Hematopoietic multipotent progenitor cell treated with erythropoietin and hydrocortisone succinate and interleukin-3 and kit ligand, for 4 days (in vitro differentiated cells): ENCODE results near the gene DUOX1.

Experiments used
- DNase-seq: peaks from one replicate; pipeline ENCODE4 v3.0.0-alpha.2; 2015

Gene DUOX1

DNA sequence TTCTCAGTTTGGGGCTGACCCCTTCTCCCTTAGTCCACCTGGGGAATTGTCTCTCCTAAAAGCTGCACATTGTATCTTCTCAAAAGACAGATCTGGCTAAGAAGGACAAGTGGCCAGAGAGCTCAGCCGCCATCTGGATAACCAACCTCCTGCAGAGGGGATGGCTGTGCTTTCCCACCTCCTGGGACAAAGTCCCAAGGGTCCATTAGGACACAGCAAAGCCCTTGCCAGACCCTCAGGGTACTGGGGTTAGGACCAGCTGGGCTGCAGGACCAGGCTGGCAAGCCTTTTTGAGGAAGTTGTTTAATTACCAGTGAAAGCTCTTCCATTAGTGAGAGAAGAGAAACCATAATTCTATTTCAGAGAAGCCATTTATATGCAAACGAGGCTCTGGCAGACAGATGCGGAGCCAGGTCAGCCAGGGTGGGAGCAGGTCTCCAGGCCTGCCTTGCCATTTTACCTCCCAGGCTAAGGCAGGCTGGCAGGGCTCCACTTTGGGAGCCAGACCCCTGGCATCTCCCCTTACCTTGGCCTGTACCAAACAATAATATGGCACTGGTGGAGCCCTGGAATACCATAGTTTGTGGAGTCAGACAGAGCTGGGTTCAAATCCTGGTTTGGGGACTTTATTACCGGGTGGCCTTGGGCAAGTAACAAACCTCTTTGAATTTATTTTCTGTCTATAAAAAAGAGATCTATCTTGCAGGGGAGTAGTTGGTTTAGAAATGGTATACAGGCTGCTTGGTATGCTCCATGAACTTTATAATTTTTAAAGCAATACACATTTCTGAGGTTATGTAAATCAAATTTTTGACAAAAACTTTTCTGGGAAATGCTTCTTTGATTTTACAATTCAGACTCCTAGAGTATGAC is 40.0 kb downstream of the DUOX1 start:
- no peak for DNase-seq

DNA sequence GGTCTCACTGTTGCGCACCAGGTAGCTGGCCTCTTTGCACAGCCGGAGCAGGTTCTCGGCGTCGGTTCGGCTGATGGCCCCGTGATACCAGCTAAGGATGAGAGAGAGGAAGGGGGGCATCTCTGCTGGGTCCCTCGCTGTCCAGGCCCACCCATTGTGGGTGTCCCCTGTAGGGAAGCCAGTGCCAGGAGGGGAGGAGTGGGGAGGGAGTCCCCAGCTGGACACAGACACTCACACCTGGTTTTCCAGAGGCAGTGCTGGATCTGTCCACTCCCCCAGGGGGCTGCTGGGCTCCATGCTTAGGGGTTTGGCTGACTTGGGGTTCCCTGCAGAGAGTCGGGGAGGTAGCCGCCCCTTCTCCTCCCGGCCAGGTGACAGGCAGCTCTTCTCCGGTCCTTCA is 42.1 kb downstream of the DUOX1 start:
- DNase-seq, result no peak

DNA sequence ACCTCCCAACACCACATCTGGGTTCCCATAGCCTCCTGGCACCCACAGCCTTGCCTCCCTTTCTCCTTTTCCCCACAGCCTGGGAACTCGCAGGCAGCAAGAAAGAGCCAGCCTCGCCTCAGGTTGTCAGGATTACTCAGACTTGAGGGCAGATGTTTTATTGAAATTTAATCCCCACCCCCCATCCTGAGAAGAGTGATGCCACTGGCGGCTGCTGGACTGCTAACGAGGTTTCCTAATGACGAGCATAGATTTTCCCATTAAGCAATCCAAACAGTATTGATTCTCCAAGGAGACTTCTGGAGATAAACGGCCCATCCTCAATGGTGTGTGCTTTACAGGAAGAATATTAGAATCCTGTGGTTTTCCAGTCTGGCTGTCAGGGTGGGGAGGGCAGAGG is 44.3 kb downstream of the DUOX1 start:
- no peak for DNase-seq

DNA sequence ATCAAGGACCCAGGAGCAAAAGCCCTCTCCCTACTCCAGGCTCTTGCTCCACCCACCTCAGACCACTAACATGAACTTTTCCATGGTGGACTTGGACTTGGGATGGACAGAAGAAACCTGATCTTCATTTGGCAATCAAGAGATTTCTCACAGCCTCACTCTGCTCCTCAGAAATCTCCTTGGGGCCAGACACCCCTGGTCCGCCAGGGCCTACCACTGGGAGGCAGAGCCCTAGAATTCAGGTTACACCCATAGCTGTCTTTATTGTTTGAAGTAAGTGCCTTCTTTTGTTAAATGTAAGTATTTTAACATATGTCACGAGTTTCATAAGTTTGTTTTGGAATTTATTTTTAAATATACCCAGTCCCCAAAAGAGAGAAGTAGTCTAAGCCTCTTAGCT is 44.8 kb downstream of the DUOX1 start:
- no peak for DNase-seq

DNA sequence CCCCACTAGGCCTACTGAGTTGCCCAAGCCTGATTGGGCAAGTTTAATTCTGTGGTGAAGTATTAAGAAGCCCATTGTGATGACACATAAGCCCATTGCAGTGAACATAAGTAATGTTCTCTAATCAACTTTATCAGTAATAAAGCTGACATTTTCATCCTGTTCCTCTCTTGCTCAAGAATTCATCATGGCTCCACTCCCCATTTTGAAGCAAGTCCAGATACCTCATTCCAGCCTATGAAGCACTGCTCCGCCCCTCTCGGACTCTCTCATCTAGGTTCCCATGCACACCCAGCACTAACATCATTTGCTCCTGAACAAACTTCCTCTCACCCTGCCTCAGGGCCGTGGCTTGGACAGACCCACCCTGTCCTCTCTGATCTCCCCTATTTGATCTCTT is 47.5 kb downstream of the DUOX1 start:
- DNase-seq, result no peak

DNA sequence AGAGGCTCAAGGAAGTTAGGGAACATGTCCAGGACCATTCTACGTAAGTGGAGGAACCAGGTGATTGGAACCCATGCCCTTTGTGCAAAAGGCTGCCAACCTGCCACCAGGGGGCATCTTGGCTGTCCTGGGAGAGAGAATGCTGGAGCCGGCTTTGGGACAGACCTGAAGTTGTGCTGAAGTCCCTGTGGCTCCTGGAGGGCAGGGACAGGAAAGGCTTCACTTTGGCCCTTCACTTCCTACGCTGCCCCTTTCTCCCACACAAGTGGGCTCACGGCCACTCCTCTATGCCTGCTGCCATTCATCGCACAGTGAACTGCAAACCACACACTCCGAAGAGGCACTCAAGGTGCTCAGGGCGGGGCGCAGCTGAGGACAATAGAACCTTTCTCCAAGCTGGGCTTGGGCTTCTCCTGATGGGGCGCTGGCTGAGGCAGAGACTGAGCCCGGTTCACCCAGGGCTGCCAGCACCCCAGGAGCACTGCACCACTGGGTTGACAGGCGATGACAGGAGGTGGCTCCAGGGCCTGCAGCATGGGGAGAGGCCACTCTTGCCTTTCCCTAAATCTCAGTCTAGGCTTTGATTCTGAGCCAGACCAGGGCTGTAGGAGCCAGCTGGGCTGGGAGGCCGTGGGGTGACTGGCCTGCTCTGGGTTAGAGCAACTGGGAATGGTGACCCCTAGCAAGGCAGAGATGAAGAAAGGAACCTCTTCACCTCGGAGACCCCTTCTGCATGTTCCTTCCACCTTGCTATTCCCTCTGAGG is 49.6 kb downstream of the DUOX1 start:
- DNase-seq, result peak; percentile 41

DNA sequence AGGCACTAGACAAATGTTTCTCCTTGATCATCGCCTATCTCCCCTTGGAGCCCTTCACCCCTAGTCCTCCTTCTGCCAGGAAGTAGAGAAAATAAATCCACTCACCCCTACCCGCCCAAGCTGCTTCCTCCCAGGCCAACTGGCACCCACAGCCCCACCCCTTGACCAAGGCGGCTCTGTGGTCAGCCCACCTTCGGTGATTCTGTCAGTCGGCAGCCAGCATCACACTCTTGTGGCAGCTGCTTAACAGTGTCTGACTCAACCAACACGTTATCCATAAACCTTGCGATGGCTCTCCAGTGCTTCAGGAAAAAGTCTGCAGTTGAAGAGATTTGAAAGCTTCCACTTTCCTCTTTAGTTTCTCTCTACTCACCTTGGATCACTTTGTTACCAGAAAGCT is 50.4 kb downstream of the DUOX1 start:
- peak; percentile 73 for DNase-seq

DNA sequence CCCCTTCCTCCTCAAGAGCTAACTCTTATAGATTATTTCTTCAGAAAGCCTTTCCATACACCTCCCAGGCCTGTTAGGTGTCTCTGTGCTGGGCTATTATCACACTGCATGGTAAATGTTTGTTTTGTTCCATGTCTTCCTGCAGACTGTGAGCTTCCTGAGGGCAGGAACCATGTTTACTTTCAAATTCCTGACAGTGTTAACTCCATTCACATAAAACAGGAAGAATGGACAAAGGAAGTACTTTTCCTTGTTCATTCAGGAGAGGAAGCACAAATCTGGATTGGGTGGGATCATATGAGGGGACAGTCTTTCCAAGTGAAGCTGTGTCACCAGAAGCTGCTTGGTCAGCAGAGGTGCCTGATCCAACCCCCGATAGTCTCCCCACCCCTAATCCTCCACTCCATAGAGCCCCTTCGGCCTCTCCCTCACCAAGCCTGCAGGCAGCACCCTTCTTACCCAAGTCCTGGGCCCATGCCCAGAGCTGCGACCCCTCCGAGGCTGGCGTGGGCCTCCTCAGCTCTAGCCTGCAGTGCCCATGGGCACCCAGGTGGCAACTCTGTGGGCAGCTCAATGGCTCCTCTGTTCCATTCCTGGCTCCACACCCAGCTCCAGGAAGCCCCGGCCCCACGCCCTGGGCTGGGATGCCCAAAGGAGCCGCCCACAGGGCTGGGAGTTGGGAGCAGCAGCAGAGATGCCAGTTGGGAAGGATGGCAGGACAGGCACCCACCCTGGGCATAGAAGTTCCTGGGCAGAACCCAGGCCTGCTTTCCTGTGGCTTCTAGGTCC is 51.0 kb downstream of the DUOX1 start:
- no peak for DNase-seq

DNA sequence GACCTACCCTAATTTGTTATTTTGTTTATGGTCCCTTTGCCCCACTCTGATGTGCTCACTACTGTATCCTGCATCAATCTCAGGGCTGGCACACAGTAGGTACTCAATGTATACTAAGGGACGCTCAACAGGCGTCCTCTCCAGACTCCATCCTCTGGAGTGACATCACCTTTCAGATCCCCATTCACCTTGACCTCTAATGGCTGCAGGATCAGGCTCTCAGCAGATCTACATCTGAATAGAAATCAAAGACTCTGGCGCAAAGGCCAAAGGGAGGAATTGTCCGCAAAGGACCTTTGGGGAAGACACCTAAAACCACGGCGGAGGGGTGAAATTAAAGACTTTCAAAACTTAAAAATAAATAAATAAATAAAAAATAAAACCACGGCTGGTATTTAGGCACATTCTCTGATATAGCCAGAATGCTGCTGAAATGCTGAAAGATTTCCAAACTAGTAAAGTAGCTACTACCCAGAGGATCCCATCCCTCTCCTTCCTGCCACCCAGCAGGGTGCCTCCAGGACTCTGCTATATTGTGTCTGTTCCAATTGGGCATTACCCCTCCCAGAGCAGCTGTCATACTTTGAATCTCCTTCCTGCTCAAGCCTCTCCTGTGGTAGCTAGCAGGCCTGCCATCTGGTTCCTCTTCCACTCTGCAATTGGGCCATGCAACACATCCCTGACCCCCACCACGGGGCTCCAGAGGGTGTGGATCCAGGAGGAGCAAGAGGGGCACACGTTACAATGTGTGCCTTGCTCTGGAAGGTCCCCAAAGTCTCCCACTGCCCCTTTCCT is 51.9 kb downstream of the DUOX1 start:
- DNase-seq, result peak; percentile 68

DNA sequence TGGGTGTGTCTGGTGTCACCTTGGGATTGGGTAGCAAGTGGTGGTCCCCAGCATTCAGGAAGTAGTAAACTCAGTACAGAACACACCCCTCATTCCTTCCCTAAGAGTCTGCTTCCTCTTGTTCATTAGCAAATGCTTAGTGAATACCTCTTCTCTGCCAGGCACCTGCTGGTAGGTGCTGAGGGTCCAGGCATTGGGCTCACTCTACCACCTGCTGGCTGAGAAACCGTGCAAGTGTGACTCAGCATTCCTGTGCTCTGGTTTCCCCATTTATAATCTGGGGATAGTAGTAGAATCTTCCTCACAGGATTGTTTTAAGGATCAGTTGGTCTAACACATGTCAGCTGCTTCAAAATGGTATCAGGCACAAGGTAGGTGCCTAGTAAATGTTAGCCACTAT is 53.2 kb downstream of the DUOX1 start:
- DNase-seq, result no peak

DNA sequence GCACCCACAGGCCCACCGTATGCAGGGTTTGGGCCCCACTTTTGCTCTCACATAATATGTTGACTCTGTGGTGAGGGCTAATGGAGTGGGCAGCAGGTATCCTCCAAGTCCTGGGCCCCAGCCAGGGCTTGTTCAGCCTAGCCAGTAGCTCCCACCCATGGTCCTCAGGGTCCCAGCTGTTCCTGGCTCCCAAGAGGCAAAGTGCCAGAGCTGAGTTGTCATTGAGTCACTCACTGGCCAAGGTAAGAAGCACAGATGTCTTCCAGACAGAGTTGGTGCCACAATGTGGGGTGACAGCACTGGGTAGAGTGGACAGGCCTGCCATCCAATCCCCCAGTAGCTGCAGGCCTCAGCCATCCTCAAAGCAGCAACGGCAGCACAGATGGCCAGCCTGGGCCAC is 53.7 kb downstream of the DUOX1 start:
- DNase-seq, result no peak

DNA sequence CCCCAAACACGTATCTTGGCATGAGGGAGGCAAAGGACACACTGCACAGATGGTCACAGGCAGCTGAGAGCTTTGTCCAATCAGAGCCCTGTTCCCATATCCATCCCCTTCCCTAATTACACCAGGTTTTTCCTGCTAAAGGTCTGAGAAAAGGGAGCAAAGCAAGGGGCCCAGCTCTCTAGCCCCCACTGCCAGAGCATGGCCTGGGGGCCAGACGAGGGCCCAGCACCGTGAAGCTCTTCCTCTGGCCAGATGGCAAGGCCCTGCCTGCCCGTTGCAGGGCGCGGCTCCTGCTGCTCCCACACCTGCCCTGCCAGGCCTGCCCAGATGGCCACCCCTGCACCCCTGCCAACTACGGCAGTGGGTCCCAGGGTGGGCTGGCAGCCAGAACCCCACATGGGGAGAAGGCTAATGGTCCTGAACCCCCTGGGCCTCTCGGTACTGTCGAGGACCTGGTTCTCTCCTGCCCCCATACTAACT is 54.8 kb downstream of the DUOX1 start:
- DNase-seq, result no peak

DNA sequence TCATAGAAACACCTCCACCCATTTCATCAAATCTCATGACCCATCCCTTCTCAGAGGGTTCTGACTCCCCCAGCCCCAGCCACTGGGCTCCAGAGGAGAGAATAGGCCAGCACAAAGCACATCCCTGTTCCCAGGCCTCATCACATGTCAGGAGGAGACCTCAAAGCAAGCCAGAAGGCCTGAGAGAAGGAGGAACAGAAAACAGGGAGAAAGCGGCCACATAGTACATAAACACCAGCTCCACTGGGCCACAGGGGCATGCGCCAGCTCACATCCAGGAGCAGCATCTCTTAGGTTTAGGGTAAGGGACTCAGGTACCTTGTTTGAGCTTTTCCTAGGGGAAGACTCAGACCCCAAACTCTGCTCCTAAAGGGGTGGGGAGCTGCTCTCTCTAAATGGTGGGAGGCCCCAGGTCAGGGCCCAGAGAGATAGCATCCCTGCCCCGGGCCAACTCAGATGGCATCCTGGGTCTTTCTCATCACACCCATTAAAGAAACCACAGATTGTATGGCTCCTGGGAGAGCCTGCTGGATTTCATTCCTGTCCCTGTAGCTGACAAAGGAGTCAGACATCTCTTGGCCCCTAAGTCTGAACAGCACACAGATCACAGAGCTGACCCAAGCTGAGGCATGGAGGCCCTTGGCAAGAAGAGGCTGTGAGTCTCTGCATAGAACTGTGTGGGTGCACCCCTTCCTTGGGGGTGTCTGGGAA is 55.4 kb downstream of the DUOX1 start:
- no peak for DNase-seq

DNA sequence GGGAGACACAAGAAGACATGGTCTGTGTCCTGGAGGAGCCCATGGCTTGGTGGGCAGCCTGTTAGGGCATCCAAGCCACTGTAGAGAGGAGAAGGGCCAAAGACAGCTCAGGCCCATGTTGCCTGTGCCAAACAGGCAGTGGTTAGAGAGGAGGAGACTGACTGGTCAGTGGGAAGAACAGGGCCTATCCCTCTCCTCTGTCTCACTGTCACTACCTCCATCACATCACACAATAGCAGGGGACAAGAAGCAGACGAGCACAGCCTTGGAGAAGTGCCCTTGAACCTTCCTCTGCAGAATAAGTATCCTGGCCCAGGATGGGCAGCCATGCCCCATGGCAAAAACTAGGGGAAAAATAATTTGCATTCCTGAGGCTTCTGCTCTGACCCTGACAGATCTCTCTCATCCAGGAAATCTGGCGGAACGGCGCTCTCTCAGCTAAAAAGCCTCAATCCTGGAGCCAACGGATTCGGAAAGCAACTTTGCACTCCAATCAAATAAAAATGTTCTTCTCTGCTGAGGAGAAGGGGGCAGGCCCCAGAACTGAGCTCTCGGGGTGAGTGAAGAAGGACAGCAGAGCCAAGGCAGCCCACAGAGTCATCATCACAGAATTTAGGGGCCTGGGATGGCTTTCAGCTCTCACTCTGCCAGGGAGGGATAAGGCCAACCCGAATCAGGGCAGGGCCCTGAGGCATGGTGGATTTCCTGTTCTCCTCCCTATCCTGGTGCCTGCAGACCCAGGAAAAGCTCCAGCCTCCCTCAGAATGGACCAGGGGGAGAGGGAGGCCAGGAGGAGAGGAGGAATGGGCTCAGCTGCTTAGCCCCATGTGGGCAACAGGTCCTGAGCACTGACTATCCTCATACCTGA is 56.3 kb downstream of the DUOX1 start:
- DNase-seq, result no peak

DNA sequence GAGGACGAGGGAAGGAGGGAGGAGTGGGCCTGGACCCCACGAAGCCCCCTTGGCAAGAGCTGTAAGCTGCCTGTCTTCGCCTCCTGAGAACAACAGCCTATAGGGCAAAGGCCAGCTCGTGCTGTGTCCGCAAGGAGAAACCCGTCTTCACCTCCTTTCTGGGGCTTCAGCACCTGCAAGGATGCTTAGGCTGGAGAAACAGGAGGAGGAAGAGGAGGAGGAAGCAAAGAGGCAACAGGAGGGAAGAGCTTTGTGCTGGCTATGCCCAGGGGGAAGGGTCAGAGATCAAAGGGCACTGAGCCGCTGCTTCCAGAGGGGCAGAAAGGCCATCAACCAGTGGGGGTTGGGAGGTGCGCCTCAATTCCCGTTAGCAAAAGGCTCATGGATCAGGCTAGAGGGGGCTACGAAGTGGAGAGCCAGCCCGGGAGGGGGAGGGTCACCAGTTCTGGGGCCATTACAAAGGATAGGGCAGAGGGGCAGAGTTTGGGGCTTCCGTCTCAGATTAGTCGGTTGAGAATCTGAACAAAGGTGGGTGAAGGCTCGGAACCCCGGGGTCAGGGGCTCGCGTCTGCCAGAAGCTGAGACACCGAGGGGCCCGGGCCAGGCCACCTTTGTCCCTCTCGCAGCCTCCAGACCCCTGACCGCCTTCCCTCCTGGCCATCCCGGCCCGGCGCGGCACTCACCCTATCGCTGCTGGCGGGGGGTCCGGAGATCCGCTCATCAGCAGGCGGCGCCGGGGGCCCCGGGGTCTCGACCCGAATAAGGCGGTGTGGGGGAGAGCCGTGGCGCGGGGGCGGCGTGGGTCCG is 57.2 kb downstream of the DUOX1 start:
- no peak for DNase-seq

DNA sequence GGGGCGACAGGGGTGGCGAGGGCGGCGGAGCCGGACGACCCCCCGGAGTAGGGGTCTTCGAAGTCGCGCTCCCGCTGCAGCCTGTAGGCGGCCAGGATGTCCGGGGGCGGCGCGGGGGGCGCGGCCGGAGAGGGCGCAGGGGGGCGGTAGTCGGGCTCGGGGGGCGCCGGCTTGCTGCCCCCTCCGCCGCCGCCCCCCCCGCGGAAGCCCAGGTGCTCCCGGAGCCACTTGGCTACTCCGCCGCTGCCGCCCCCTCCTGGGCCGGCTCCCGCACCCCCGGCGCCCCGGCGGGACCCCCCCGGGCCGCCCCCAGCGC is 57.7 kb downstream of the DUOX1 start:
- DNase-seq, result no peak

DNA sequence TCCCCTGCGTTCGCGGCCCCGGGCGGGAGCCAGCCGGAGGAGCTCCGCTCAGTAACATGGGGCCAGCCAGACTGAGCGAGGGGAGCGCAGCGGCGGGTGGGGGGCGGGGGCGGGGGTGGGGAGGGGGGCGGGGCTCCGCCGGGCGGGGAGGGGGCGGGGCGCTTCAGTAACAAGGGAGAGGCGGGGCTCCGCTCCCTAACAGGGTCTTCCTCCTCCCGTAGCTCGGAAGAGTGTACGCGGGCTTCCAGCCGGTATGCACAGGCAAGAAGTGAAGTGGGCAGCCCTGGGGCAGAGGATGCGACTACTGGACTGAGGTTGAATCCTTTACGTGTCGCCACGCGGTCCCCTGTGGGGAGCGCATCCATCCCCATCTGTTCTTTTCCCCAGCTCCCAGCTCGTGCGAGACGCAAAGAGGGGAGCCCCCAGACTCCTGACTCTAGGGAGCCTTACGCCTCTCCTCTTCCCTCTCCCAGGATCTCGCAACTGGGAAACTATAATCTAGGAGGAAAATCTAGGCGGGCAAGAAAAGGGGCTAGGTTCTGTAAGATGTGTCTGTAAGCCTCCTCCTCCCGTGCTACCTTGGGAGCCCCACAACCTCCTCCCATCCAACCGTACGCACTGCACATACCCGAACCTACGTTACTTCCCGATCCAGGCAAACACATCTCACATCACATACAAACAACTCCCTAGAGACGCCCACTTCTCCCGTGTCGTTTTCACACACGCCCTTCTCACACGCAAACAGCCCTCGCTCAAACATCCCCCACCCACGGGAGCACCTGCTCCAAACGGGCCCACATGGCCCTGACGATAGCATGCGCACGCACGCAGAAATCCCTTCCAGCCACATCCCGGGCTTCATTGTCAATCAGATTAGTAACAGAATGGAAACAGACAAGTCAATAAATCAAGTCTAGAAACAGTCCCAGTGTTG is 58.4 kb downstream of the DUOX1 start, which contains the start of gene SHF:
TSS of gene SHF (minus strand) at position 73 of the 937 bp plus-strand sequence. CDS start at position 58, 15 bp downstream.
- DNase-seq, result peak; percentile 68

DNA sequence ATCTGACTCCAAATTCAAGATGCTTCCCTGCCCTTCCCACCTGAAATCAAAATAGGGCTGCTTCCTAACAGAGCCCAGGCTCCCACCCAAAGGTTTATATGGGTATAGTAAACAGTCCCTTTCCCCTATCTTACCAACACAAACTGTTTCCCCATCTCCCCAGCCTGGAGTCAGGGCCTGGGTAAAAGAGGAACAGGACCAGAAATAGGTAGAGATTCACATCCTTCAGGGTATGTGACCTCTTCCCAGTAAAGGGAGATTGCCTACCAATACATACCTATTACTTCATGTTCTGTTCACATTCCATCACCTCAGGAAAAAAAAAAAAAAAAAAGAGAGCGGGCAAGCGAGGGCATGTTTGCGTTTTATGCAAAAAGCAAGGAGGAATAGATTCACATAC is 67.7 kb downstream of the DUOX1 start:
- no peak for DNase-seq
